ENCODE results near the gene NCF1.
"Not testable (repeated sequence)": the region's sequence is repeated elsewhere in the genome, so short reads cannot be mapped to it uniquely, and the experiment has no call there.

- TF ChIP-seq POLR2AphosphoS5 (IDR thresholded peaks at IDR 0.05; ENCODE audit: low read depth, low read length); CTCF (IDR thresholded peaks at IDR 0.05 in 2 of 3, conservative IDR thresholded peaks at IDR 0.05 in 1 of 3; ENCODE audit: borderline replicate concordance in 1 of 3, insufficient read depth in 1 of 3, low read depth in 2 of 3, low read length in 2 of 3); MAX (IDR thresholded peaks at IDR 0.05); REST (IDR thresholded peaks at IDR 0.05; ENCODE audit: low read depth); ZNF274 (IDR thresholded peaks at IDR 0.05; ENCODE audit: low read depth, low read length); CBX3 (IDR thresholded peaks at IDR 0.05; ENCODE audit: low read depth); YY1 (IDR thresholded peaks at IDR 0.05; ENCODE audit: extremely low read depth, insufficient replicate concordance, low read depth, low read length); ELF1 (IDR thresholded peaks at IDR 0.05; ENCODE audit: borderline replicate concordance, low read depth); EZH2 (IDR thresholded peaks at IDR 0.05); SIN3A (IDR thresholded peaks at IDR 0.05; ENCODE audit: low read depth); ATF3 (IDR thresholded peaks at IDR 0.05); CEBPB (IDR thresholded peaks at IDR 0.05; ENCODE audit: low read depth); JUND (IDR thresholded peaks at IDR 0.05): not testable (repeated sequence)
These were observed 15.5 kb downstream of the NCF1 start for GRCh38 chr7:74789200-74789736.
